H1 (cell line): Measurements from ENCODE around the gene DOCK10. TPM values are rescaled to one million over a fixed set of nuclear protein-coding genes. Genes with fewer than 3 reads are reported as not detected.

Source experiments
- CREB1 ChIP-seq: IDR thresholded peaks from 2 replicates; pipeline ENCODE4 v1.6.1; 2012; ENCODE audit warnings: inconsistent platforms
- CTBP2 ChIP-seq: IDR thresholded peaks from 2 replicates; pipeline ENCODE4 v1.7.0; 2011; ENCODE audit warnings: borderline replicate concordance, mild to moderate bottlenecking, moderate library complexity, mixed read lengths, low read length; ENCODE audit not compliant: insufficient read depth, insufficient read length
- SIN3A ChIP-seq, 2 experiments: IDR thresholded peaks in 1 of 2; conservative IDR thresholded peaks in 1 of 2; 2 replicates each; pipeline ENCODE4 v1.6.1; 2011 to 2012; ENCODE audit warnings: low read length in 2 of 2, improper control_type of control experiment in 1 of 2, low read depth in 1 of 2, mild to moderate bottlenecking in 1 of 2
- TAF7 ChIP-seq: optimal IDR thresholded peaks from 2 replicates; pipeline ENCODE3; 2011; ENCODE audit warnings: low read depth, mild to moderate bottlenecking, inconsistent platforms, low read length, moderate library complexity, borderline replicate concordance
- polyA plus RNA-seq, 7 experiments: library from polyadenylated mRNA; depleted of rRNA in 3 of 7; stranded (reverse) in 5 of 7; unstranded in 2 of 7; fragments of >200 nt in 5 of 7; fragments of 200-250 nt in 2 of 7; gene quantifications; 1 replicate in 5 of 7; 2 replicates in 1 of 7; 4 replicates in 1 of 7; pipeline versions ENCODE4 v1.2.1 to v1.2.3, GENCODE V29; 2011 to 2013; ENCODE audit warnings: missing spikeins in 2 of 7, mixed read lengths in 2 of 7
- total RNA-seq: library from RNA; stranded (reverse); fragmentation: NEBNext Ultra II Directional; extraction: Animal tissue kit (Norgen Biotek cat#: 25700); gene quantifications from 2 replicates; pipeline ENCODE4 v1.2.1, GENCODE V29; 2021

The DOCK10 gene
- total and polyA plus RNA-seq, 2 of the 8 experiments (the other 6 are each of a cell fraction or from before 2014, with no cell fraction given) = 0.33 to 1.6 TPM

- TF ChIP-seq TAF7 (no peak), CREB1 (no peak), SIN3A (conservative IDR thresholded peaks at IDR 0.05 in 1 of 2, IDR thresholded peaks at IDR 0.05 in 1 of 2; ENCODE audit: low read depth in 1 of 2, low read length in 2 of 2) (no peak), CTBP2 (no peak)
Observed at GRCh38 chr2:224932522-224932921, 109.7 kb downstream of the DOCK10 start (continued).
